ENCODE data around the gene ELK4. TPM values are rescaled to one million over a fixed set of nuclear protein-coding genes. Genes with fewer than 3 reads are reported as not detected.

ELK4 gene
- total and polyA plus RNA-seq, 2 of the 4 experiments (the other 2 are of a cell fraction): 4.6 to 11.3 TPM

DNA sequence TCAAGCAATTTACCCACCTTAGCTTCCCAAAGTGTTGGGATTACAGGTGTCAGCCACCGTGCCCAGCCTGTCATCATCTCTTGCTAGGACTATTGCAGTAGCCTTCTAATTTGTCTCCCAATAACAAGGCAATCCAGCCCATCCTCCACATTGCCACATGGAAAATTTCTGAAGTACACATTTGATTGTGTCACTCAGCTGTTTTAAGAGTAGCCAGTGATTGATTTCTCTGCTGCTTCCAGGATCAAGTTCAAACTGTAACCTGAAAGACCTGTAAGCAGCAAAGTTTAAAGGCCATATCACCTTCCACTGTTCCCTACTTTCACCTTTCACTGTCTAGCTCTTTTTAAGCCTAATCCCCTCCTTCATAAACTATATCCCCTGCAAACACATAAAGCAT lies 7.8 kb upstream of the ELK4 start:
- no peak for ATAC-seq (ENCODE audit: low read depth)
- POLR2A ChIA-PET (ENCODE audit: unreplicated experiment): no interaction called here

More for the DNA sequence above, 7.8 kb upstream of the ELK4 start:
- Histone ChIP-seq H3K27ac (ENCODE audit: insufficient read depth, low read length) (no peak overlapping the region), H3K23ac (ENCODE audit: low read depth, low read length) (no peak overlapping the region), H3K27me3 (ENCODE audit: control insufficient read depth, insufficient read depth, low read length) (no peaks in the 10 kb centered on the region), H4K91ac (ENCODE audit: insufficient read depth, low read depth, low read length) (no peak overlapping the region), H3K9ac (ENCODE audit: low read depth, low read length) (no peak overlapping the region), H3K79me1 (ENCODE audit: low read depth in 1 of 2, low read length in 2 of 2) (no peaks in the 10 kb centered on the region), H3K36me3 (ENCODE audit: control insufficient read depth, insufficient read depth, low read length) (no peaks in the 10 kb centered on the region), H3K4me3 (ENCODE audit: insufficient read depth, low read depth, low read length) (no peak overlapping the region), H2BK120ac (ENCODE audit: low read depth, low read length) (no peak overlapping the region), H3K9me3 (ENCODE audit: control insufficient read depth, insufficient read depth, low read length) (no peaks in the 10 kb centered on the region), H2AFZ (replicated peaks; ENCODE audit: low read length, poor library complexity) (no peak overlapping the region), H3K4me1 (ENCODE audit: control insufficient read depth, insufficient read depth, low read length) (peaks cover 2% of the 10 kb centered on the region; the same call in 1 of the 2 replicates), H3K18ac (ENCODE audit: low read depth, low read length) (no peak overlapping the region), H4K5ac (ENCODE audit: low read depth, low read length) (no peak overlapping the region), H2BK15ac (ENCODE audit: low read depth, low read length) (no peak overlapping the region), H3K14ac (replicated peaks; ENCODE audit: low read depth, low read length) (no peak overlapping the region), H2AK9ac (replicated peaks; ENCODE audit: low read depth, low read length, poor library complexity) (no peak overlapping the region), H2AK5ac (ENCODE audit: low read depth, low read length) (no peak overlapping the region), H3K4ac (ENCODE audit: low read depth, low read length) (no peak overlapping the region), H3K9me1 (ENCODE audit: insufficient read depth, low read length) (no peaks in the 10 kb centered on the region), H3K4me2 (ENCODE audit: low read depth, low read length) (no peak overlapping the region), H4K8ac (ENCODE audit: low read depth in 2 of 2, low read length in 2 of 2) (no peak overlapping the region), H2BK20ac (ENCODE audit: low read depth, low read length) (no peak overlapping the region), H4K20me1 (ENCODE audit: insufficient read depth, low read length) (no peaks in the 10 kb centered on the region), H3K56ac (ENCODE audit: extremely low read depth, insufficient read depth, low read length) (no peak overlapping the region), H2BK5ac (ENCODE audit: low read depth, low read length, poor library complexity, severe bottlenecking) (no peak overlapping the region)
- in situ Hi-C loops (cut with MboI; ENCODE audit: low sequenced_read_pairs): no loop called here
- 80% methylated on average over 1 of the region's 1 CpG; no CpG with 5 or more reads in 1 of the 2 experiments for WGBS, 2 experiments (ENCODE audit: extremely low coverage in 2 of 2, insufficient read length in 1 of 2)
- dilution Hi-C loops (cut with HindIII; ENCODE audit: low sequenced_read_pairs, unreplicated experiment): no loop called here
- DNase-seq: no peak
- intact Hi-C loops (cut with micrococcal nuclease): no loop called here
- no peak for TF ChIP-seq RFX5 (IDR thresholded peaks at IDR 0.05; ENCODE audit: low read depth, low read length)
- TF ChIP-seq, protein P1, sequence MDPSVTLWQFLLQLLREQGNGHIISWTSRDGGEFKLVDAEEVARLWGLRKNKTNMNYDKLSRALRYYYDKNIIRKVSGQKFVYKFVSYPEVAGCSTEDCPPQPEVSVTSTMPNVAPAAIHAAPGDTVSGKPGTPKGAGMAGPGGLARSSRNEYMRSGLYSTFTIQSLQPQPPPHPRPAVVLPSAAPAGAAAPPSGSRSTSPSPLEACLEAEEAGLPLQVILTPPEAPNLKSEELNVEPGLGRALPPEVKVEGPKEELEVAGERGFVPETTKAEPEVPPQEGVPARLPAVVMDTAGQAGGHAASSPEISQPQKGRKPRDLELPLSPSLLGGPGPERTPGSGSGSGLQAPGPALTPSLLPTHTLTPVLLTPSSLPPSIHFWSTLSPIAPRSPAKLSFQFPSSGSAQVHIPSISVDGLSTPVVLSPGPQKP (IDR thresholded peaks at IDR 0.05; ENCODE audit: borderline replicate concordance, low read depth, low read length): no peak
- no peak for TF ChIP-seq SMC3 (IDR thresholded peaks at IDR 0.05; ENCODE audit: low read depth, low read length)
- no peak for TF ChIP-seq CEBPB (IDR thresholded peaks at IDR 0.05; ENCODE audit: low read depth, low read length)
- TF ChIP-seq BHLHE40 (IDR thresholded peaks at IDR 0.05; ENCODE audit: low read depth, low read length): no peak
- TF ChIP-seq POLR2A (IDR thresholded peaks at IDR 0.05; ENCODE audit: low read depth, low read length): no peak
- TF ChIP-seq NFE2L2 (IDR thresholded peaks at IDR 0.05; ENCODE audit: low read depth, low read length): no peak
- TF ChIP-seq, protein P2, sequence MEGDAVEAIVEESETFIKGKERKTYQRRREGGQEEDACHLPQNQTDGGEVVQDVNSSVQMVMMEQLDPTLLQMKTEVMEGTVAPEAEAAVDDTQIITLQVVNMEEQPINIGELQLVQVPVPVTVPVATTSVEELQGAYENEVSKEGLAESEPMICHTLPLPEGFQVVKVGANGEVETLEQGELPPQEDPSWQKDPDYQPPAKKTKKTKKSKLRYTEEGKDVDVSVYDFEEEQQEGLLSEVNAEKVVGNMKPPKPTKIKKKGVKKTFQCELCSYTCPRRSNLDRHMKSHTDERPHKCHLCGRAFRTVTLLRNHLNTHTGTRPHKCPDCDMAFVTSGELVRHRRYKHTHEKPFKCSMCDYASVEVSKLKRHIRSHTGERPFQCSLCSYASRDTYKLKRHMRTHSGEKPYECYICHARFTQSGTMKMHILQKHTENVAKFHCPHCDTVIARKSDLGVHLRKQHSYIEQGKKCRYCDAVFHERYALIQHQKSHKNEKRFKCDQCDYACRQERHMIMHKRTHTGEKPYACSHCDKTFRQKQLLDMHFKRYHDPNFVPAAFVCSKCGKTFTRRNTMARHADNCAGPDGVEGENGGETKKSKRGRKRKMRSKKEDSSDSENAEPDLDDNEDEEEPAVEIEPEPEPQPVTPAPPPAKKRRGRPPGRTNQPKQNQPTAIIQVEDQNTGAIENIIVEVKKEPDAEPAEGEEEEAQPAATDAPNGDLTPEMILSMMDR (conservative IDR thresholded peaks at IDR 0.05; ENCODE audit: low read depth, low read length): no peak
- TF ChIP-seq FOS (IDR thresholded peaks at IDR 0.05; ENCODE audit: low read depth, low read length): no peak
- TF ChIP-seq MXI1 (IDR thresholded peaks at IDR 0.05; ENCODE audit: borderline replicate concordance, low read depth, low read length): no peak
- TF ChIP-seq MAFK (IDR thresholded peaks at IDR 0.05; ENCODE audit: low read depth, low read length): no peak
- no peak for TF ChIP-seq CHD1 (IDR thresholded peaks at IDR 0.05; ENCODE audit: low read depth, low read length)
- TF ChIP-seq MAZ (IDR thresholded peaks at IDR 0.05; ENCODE audit: borderline replicate concordance, low read depth, low read length): no peak
- CTCF ChIA-PET: interaction anchor here (0.6 kb wide), 1 partner anchor 16 kb away, joined by 4 read pairs; no protein-coding TSS in a partner anchor
- BruUV-seq (replicated peaks): no TSS peak
